GM21447 (cell line): Measurements from ENCODE around the gene DHX16.

Source experiments
- ATAC-seq: cut with Tn5 transposase; IDR thresholded peaks from one replicate; pipeline ENCODE4 v1.9.1; 2021; ENCODE audit not compliant: unreplicated experiment

DHX16 gene

GRCh38 chr6:30610065-30610464 is 62.7 kb downstream of the DHX16 start:
- no peak for ATAC-seq

GRCh38 chr6:30603961-30604360 is 68.8 kb downstream of the DHX16 start:
- no peak for ATAC-seq
